Measurements from ENCODE around the gene CAMTA1. TPM values are rescaled to one million over a fixed set of nuclear protein-coding genes. Genes with fewer than 3 reads are reported as not detected.

CAMTA1 gene
- total and polyA plus RNA-seq, 3 experiments from 2014 or later = 60.2 to 79.0 (median 61.7) TPM

DNA sequence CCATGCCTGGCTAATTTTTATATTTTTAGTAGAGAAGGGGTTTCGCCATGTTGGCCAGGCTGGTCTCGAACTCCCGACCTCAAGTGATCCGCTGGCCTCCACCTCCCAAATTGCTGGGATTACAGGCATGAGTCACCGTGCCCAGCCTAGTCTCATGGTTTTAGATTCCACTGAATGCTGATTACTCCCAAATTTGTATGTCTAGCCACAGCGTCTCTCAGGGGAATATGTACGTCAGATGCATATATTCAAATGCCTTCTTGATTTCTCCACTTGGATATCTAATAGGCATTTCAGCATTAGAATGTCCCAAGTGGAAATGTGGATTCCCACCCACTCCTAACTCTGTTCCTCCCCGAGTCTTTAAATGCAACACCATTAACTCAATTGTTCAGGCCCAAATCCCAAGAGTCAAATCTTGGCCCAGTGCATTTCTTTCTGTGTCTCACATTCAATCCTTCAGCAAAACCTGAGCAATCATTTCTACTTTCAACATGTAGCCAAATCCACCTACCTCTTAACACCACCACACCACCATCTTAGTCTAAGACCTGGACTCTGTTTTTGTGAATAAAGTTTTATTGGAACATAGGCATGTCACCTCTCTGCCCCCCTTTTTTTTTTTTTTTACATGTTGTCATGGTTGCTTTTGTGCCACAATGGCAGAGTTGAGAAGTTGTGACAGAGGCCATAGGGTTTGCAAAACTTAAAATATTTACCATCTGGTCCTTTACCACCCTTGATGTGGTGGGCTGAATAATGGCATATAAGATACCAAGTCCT lies 9.8 kb upstream of the CAMTA1 start:
- peak overlapping the region in 1 of 7 donors; percentile 24 for H3K4me3 Mint-ChIP-seq
- H3K27ac ChIP-seq (ENCODE audit: low read depth, low read length) = no peak overlapping the region
- POLR2A ChIA-PET = no interaction called here
- H3K4me1 Mint-ChIP-seq = no peaks in the 10 kb centered on the region
- no peaks in the 10 kb centered on the region for H3K27me3 ChIP-seq (ENCODE audit: insufficient read depth, low read length, poor library complexity, severe bottlenecking)
- no peaks in the 10 kb centered on the region for H3K36me3 ChIP-seq (ENCODE audit: insufficient read depth, low read length)
- H3K36me3 Mint-ChIP-seq = peaks cover 0 to 5% (median 0%) of the 10 kb centered on the region in 3 donors
- CTCF ChIA-PET = no interaction called here
- DNase-seq = no peak
- no peak overlapping the region for H3K27ac Mint-ChIP-seq
- H3K4me1 ChIP-seq (ENCODE audit: insufficient read depth, low read length) = no peaks in the 10 kb centered on the region
- no peak overlapping the region for H3K4me3 ChIP-seq (ENCODE audit: low read length)
- peaks cover 0 to 6% (median 0%) of the 10 kb centered on the region in 5 donors for H3K9me3 Mint-ChIP-seq
- H3K27me3 Mint-ChIP-seq = peaks cover 19 to 44% of the 10 kb centered on the region in 2 donors
- no peaks in the 10 kb centered on the region for H3K9me3 ChIP-seq (ENCODE audit: low read length)

GRCh38 chr1:6776389-6776788 lies 8.9 kb upstream of the CAMTA1 start:
- Mint-ChIP-seq H3K27me3 (peaks cover 17 to 37% of the 10 kb centered on the region in 2 donors), H3K27ac (no peak overlapping the region), H3K4me1 (no peaks in the 10 kb centered on the region), H3K4me3 (peak overlapping the region in 1 of 7 donors; percentile 40), H3K9me3 (peaks cover 0 to 6% (median 0%) of the 10 kb centered on the region in 5 donors), H3K36me3 (peaks cover 0 to 5% (median 0%) of the 10 kb centered on the region in 3 donors)
- POLR2A ChIA-PET = no interaction called here
- H3K27me3 ChIP-seq (ENCODE audit: insufficient read depth, low read length, poor library complexity, severe bottlenecking) = no peaks in the 10 kb centered on the region
- DNase-seq = no peak
- H3K9me3 ChIP-seq (ENCODE audit: low read length) = no peaks in the 10 kb centered on the region
- H3K36me3 ChIP-seq (ENCODE audit: insufficient read depth, low read length) = no peaks in the 10 kb centered on the region
- H3K4me3 ChIP-seq (ENCODE audit: low read length) = no peak overlapping the region
- CTCF ChIA-PET = no interaction called here
- H3K27ac ChIP-seq (ENCODE audit: low read depth, low read length) = no peak overlapping the region
- H3K4me1 ChIP-seq (ENCODE audit: insufficient read depth, low read length) = no peaks in the 10 kb centered on the region

GRCh38 chr1:6776895-6777294 lies 8.4 kb upstream of the CAMTA1 start:
- Histone ChIP-seq H3K4me1 (ENCODE audit: insufficient read depth, low read length) (no peaks in the 10 kb centered on the region), H3K27me3 (ENCODE audit: insufficient read depth, low read length, poor library complexity, severe bottlenecking) (no peaks in the 10 kb centered on the region), H3K9me3 (ENCODE audit: low read length) (no peaks in the 10 kb centered on the region), H3K27ac (ENCODE audit: low read depth, low read length) (no peak overlapping the region), H3K4me3 (ENCODE audit: low read length) (no peak overlapping the region), H3K36me3 (ENCODE audit: insufficient read depth, low read length) (no peaks in the 10 kb centered on the region)
- CTCF ChIA-PET = no interaction called here
- Mint-ChIP-seq H3K27me3 (peaks cover 17 to 32% of the 10 kb centered on the region in 2 donors), H3K9me3 (peaks cover 0 to 6% (median 0%) of the 10 kb centered on the region in 5 donors), H3K4me3 (no peak overlapping the region), H3K27ac (no peak overlapping the region), H3K36me3 (peaks cover 0 to 5% (median 0%) of the 10 kb centered on the region in 3 donors), H3K4me1 (no peaks in the 10 kb centered on the region)
- POLR2A ChIA-PET = no interaction called here
- DNase-seq = no peak

DNA sequence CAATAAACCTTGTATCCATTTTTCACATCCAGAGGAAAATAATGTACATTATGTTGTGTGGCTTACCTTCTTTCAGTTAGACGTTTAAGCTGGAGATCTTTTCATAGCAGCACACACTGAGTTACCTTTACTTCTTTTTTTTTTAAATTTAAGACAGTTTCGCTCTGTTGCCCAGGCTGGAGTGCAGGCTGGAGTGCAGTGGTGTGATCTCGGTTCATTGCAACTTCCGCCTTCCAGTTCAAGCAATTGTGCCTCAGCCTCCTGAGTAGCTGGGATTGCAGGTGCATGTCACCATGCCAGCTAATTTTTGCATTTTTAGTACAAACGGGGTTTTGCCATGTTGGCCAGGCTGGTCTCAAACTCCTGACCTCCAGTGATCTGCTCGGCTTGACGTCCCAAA lies 7.4 kb upstream of the CAMTA1 start:
- Histone ChIP-seq H3K4me3 (ENCODE audit: low read length) (no peak overlapping the region), H3K36me3 (ENCODE audit: insufficient read depth, low read length) (no peaks in the 10 kb centered on the region), H3K9me3 (ENCODE audit: low read length) (no peaks in the 10 kb centered on the region), H3K4me1 (ENCODE audit: insufficient read depth, low read length) (no peaks in the 10 kb centered on the region), H3K27ac (ENCODE audit: low read depth, low read length) (no peak overlapping the region), H3K27me3 (ENCODE audit: insufficient read depth, low read length, poor library complexity, severe bottlenecking) (no peaks in the 10 kb centered on the region)
- CTCF ChIA-PET = no interaction called here
- Mint-ChIP-seq H3K36me3 (peaks cover 0 to 5% (median 0%) of the 10 kb centered on the region in 3 donors), H3K27ac (peak overlapping the region in 1 of 8 donors; percentile 55), H3K4me1 (no peaks in the 10 kb centered on the region), H3K9me3 (peaks cover 0 to 6% (median 0%) of the 10 kb centered on the region in 5 donors), H3K27me3 (peaks cover 17 to 28% of the 10 kb centered on the region in 2 donors), H3K4me3 (no peak overlapping the region)
- POLR2A ChIA-PET = no interaction called here
- DNase-seq = no peak

GRCh38 chr1:6779089-6779805 lies 6.0 kb upstream of the CAMTA1 start:
- H3K27me3 Mint-ChIP-seq = peaks cover 17 to 24% of the 10 kb centered on the region in 2 donors
- H3K27ac ChIP-seq (ENCODE audit: low read depth, low read length) = no peak overlapping the region
- peaks cover 0 to 5% (median 3%) of the 10 kb centered on the region in 3 donors for H3K36me3 Mint-ChIP-seq
- peaks cover 5 to 9% (median 9%) of the 10 kb centered on the region in 3 donors for H3K4me1 Mint-ChIP-seq
- H3K9me3 ChIP-seq (ENCODE audit: low read length) = no peaks in the 10 kb centered on the region
- ChIA-PET POLR2A (no interaction called here), CTCF (no interaction called here)
- H3K36me3 ChIP-seq (ENCODE audit: insufficient read depth, low read length) = no peaks in the 10 kb centered on the region
- H3K4me3 Mint-ChIP-seq = no peak overlapping the region
- H3K4me1 ChIP-seq (ENCODE audit: insufficient read depth, low read length) = peaks cover 7% of the 10 kb centered on the region
- peaks cover 0 to 6% (median 0%) of the 10 kb centered on the region in 5 donors for H3K9me3 Mint-ChIP-seq
- H3K27me3 ChIP-seq (ENCODE audit: insufficient read depth, low read length, poor library complexity, severe bottlenecking) = no peaks in the 10 kb centered on the region
- no peak overlapping the region for H3K4me3 ChIP-seq (ENCODE audit: low read length)
- no peak overlapping the region for H3K27ac Mint-ChIP-seq
- DNase-seq = no peak

DNA sequence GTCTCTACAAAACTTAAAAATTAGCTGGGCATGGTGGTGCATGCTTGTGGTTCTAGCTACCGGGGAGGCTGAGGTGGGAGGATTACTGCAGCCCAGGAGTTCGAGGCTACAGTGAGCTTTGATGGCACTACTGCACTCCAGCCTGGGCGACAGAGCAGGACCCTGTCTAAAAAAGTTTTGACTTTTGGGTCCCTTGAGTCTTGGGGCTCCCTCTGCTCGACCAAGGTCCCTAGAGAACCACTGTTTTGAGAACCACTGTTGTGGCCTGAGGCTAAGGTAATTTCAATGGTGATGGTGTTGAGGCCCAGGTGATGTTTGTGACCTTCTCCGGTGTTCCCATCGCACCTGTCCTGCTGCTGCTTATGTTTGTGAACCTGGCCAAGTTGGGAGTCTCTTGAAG lies 3.1 kb upstream of the CAMTA1 start:
- H3K4me3 ChIP-seq (ENCODE audit: low read length) = no peak overlapping the region
- Mint-ChIP-seq H3K27me3 (peaks cover 3 to 11% of the 10 kb centered on the region in 2 donors), H3K27ac (peak overlapping the region in 1 of 8 donors; percentile 63), H3K36me3 (peaks cover 0 to 9% (median 0%) of the 10 kb centered on the region in 3 donors), H3K4me3 (peak overlapping the region in 1 of 7 donors; percentile 24), H3K9me3 (no peaks in the 10 kb centered on the region), H3K4me1 (peaks cover 16 to 20% (median 19%) of the 10 kb centered on the region in 3 donors)
- H3K4me1 ChIP-seq (ENCODE audit: insufficient read depth, low read length) = peaks cover 17% of the 10 kb centered on the region
- H3K27ac ChIP-seq (ENCODE audit: low read depth, low read length) = no peak overlapping the region
- no peak for DNase-seq
- ChIA-PET POLR2A (no interaction called here), CTCF (no interaction called here)
- H3K9me3 ChIP-seq (ENCODE audit: low read length) = no peaks in the 10 kb centered on the region
- no peaks in the 10 kb centered on the region for H3K27me3 ChIP-seq (ENCODE audit: insufficient read depth, low read length, poor library complexity, severe bottlenecking)
- H3K36me3 ChIP-seq (ENCODE audit: insufficient read depth, low read length) = no peaks in the 10 kb centered on the region

- Mint-ChIP-seq H3K36me3 (peaks cover 0 to 11% (median 0%) of the 10 kb centered on the region in 3 donors), H3K27ac (peak overlapping the region in 3 of 8 donors; percentile 81 to 95 (median 92)), H3K9me3 (no peaks in the 10 kb centered on the region), H3K27me3 (peaks cover 3 to 4% of the 10 kb centered on the region in 2 donors), H3K4me3 (peak overlapping the region in 6 of 7 donors; percentile 83 to 96 (median 88)), H3K4me1 (peaks cover 23 to 30% (median 30%) of the 10 kb centered on the region in 3 donors)
- H3K9me3 ChIP-seq (ENCODE audit: low read length) = no peaks in the 10 kb centered on the region
- no peaks in the 10 kb centered on the region for H3K36me3 ChIP-seq (ENCODE audit: insufficient read depth, low read length)
- no peaks in the 10 kb centered on the region for H3K27me3 ChIP-seq (ENCODE audit: insufficient read depth, low read length, poor library complexity, severe bottlenecking)
- H3K27ac ChIP-seq (ENCODE audit: low read depth, low read length) = no peak overlapping the region
- DNase-seq = no peak
- POLR2A ChIA-PET = no interaction called here
- H3K4me1 ChIP-seq (ENCODE audit: insufficient read depth, low read length) = peaks cover 25% of the 10 kb centered on the region
- no peak overlapping the region for H3K4me3 ChIP-seq (ENCODE audit: low read length)
- CTCF ChIA-PET = interaction anchor here (0.6 kb wide), 1 partner anchor 18 kb away, joined by 5 read pairs; no protein-coding TSS in a partner anchor
These were observed 2.0 kb upstream of the CAMTA1 start for GRCh38 chr1:6783221-6783620.

All from CD8-positive, alpha-beta memory T cell (primary cell).